HL-60 (cell line): ENCODE measurements around the gene RHEBL1.
A peak's percentile ranks its signal among the peaks of the same experiment; 100 is the strongest.

ENCODE experiments used
- DNase-seq, 2 experiments: peaks; one replicate each; pipeline ENCODE4 v3.0.0-alpha.2; 2010 to 2020; ENCODE audit warnings: low read depth in 1 of 2, low spot score in 1 of 2
- H3K27ac ChIP-seq: fragments of 250-450 bp; sonication (Bioruptor Pico); replicated peaks from 2 replicates; pipeline ENCODE4 v1.5.1; 2020; ENCODE audit warnings: mild to moderate bottlenecking, moderate library complexity
- H3K27me3 ChIP-seq: fragments of 250-450 bp; sonication (Bioruptor Pico); 2 replicates; pipeline ENCODE4 v1.5.1; 2021; ENCODE audit warnings: mild to moderate bottlenecking, moderate library complexity; ENCODE audit not compliant: insufficient read depth, poor library complexity, severe bottlenecking
- H3K4me3 ChIP-seq: replicated peaks from 2 replicates; pipeline ENCODE4 v1.5.1; 2011; ENCODE audit warnings: mild to moderate bottlenecking, control low read depth, low read length; ENCODE audit not compliant: insufficient read depth
- CTCF ChIP-seq: IDR thresholded peaks from one replicate; pipeline ENCODE4 v1.5.1; 2011; ENCODE audit warnings: low read length, control low read depth, inconsistent platforms; ENCODE audit not compliant: insufficient read depth
- GABPA ChIP-seq: IDR thresholded peaks from 2 replicates; pipeline ENCODE4 v1.6.1; 2012; ENCODE audit warnings: low read depth
- POLR2AphosphoS5 ChIP-seq: IDR thresholded peaks from 2 replicates; pipeline ENCODE4 v1.6.1; 2012; ENCODE audit warnings: low read depth
- REST ChIP-seq: IDR thresholded peaks from 2 replicates; pipeline ENCODE4 v1.6.1; 2012; ENCODE audit warnings: low read depth; ENCODE audit not compliant: insufficient replicate concordance
- SPI1 ChIP-seq: IDR thresholded peaks from 2 replicates; pipeline ENCODE4 v1.6.1; 2012; ENCODE audit warnings: low read depth, mild to moderate bottlenecking, borderline replicate concordance

The RHEBL1 gene

GRCh38 chr12:49098035-49098451, 28.3 kb upstream of the RHEBL1 start:
- Histone ChIP-seq H3K4me3 (no peak overlapping the region), H3K27me3 (peaks cover 20% of the 10 kb centered on the region), H3K27ac (no peak overlapping the region)
- TF ChIP-seq CTCF, result peak; percentile 85
- TF ChIP-seq SPI1, result no peak
- no peak for TF ChIP-seq REST
- TF ChIP-seq POLR2AphosphoS5, result no peak
- no peak for TF ChIP-seq GABPA
- DNase-seq, result peak in 1 of 2 experiments; percentile 52

- Histone ChIP-seq H3K27ac (no peak overlapping the region), H3K4me3 (no peak overlapping the region), H3K27me3 (peaks cover 22% of the 10 kb centered on the region)
- TF ChIP-seq SPI1 (no peak), REST (no peak), GABPA (no peak), CTCF (no peak), POLR2AphosphoS5 (no peak)
- DNase-seq, result no peak
These were observed 27.6 kb upstream of the RHEBL1 start for GRCh38 chr12:49097381-49097780.

- Histone ChIP-seq H3K27ac (no peak overlapping the region), H3K27me3 (peaks cover 40% of the 10 kb centered on the region), H3K4me3 (no peak overlapping the region)
- TF ChIP-seq POLR2AphosphoS5 (no peak), REST (no peak), GABPA (no peak), SPI1 (no peak), CTCF (no peak)
- no peak for DNase-seq
These were observed 25.2 kb upstream of the RHEBL1 start for GRCh38 chr12:49094975-49095365.
